OCI-LY7 (cell line): ENCODE measurements around the gene MTMR4.
"Not testable (repeated sequence)": the region's sequence is repeated elsewhere in the genome, so short reads cannot be mapped to it uniquely, and the experiment has no call there.

Experiments
- CTCF ChIP-seq: fragments of 200-600 bp; sonication (generic); conservative IDR thresholded peaks from 2 replicates; pipeline ENCODE4 v1.5.1; 2014; ENCODE audit warnings: mild to moderate bottlenecking, antibody characterized with exemption, low read length, moderate library complexity, mixed read lengths
- EZH2phosphoT487 ChIP-seq: fragments of 200-600 bp; sonication (generic); IDR thresholded peaks from 2 replicates; pipeline ENCODE4 v1.6.1; 2018; ENCODE audit warnings: low read depth, borderline replicate concordance, mild to moderate bottlenecking, mixed run types, antibody characterized with exemption, low read length, moderate library complexity, mixed read lengths

GRCh38 chr17:58555109-58555508 lies 40.7 kb upstream of the MTMR4 start:
- not testable (repeated sequence) for TF ChIP-seq CTCF, EZH2phosphoT487
